Measurements from ENCODE around the gene TBC1D10A. TPM values are rescaled to one million over a fixed set of nuclear protein-coding genes. Genes with fewer than 3 reads are reported as not detected.

Gene TBC1D10A
- total RNA-seq, 1 experiment from 2014 or later = 8.4 TPM

DNA sequence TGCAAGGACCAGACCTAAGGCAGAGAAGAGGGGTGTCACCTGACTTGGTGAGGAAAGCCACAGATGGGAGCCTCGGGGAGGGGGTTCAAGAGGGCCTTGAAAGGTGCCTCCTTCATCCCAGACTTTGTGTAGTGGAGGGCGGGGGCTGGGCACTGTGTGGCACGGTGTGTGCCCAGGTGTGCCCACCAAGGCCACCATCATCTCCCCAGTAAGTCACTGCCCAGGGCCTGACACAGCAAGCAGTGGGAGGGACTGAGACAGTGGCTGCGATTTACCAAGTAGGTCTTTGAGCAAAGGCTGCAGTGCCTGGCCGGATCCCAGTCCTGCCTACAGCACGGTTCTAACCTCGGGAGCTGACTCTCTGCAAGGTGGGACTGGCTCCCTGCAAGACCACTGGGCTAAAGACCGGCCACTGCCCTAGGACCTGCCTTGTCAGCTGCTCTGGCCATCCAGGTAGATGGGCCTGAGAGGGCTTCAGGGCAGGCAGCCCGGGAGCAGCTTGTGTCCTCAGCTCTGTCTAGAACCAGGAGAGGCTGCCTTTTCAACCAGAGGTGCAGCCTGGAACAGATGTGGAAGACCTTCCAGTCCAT, 61.5 kb downstream of the TBC1D10A start:
- Histone ChIP-seq H3K9ac (ENCODE audit: extremely low read depth, insufficient read length, low read length) (no peak overlapping the region), H4K91ac (ENCODE audit: insufficient read length, low read depth, low read length) (no peak overlapping the region), H3K23me2 (ENCODE audit: insufficient read length, low read depth, low read length, poor library complexity, severe bottlenecking) (no peaks in the 10 kb centered on the region), H4K8ac (replicated peaks; ENCODE audit: insufficient read length, low read depth, low read length) (no peak overlapping the region), H3K79me1 (ENCODE audit: insufficient read depth, low read depth, low read length, poor library complexity, severe bottlenecking) (no peaks in the 10 kb centered on the region), H2BK120ac (ENCODE audit: low read depth, low read length, poor library complexity, severe bottlenecking) (no peak overlapping the region), H3K79me2 (ENCODE audit: insufficient read depth, low read length) (no peaks in the 10 kb centered on the region), H3K27ac (ENCODE audit: insufficient read length, low read depth, low read length) (no peak overlapping the region), H3K23ac (ENCODE audit: insufficient read length, low read depth, low read length) (no peak overlapping the region), H3K4me2 (ENCODE audit: insufficient read depth, insufficient read length, low read length) (no peak overlapping the region), H3K18ac (ENCODE audit: insufficient read length, low read depth, low read length) (no peak overlapping the region), H3T11ph (ENCODE audit: low read length) (no peak overlapping the region), H2AK5ac (ENCODE audit: insufficient read length, low read length) (no peak overlapping the region), H3K4me1 (ENCODE audit: insufficient read depth, low read length) (no peaks in the 10 kb centered on the region), H2BK15ac (ENCODE audit: low read depth, low read length) (no peak overlapping the region), H2AFZ (ENCODE audit: low read length) (no peak overlapping the region), H4K5ac (ENCODE audit: insufficient read length, low read depth, low read length) (no peak overlapping the region), H4K20me1 (ENCODE audit: control insufficient read depth, insufficient read depth, insufficient read length) (no peaks in the 10 kb centered on the region), H2BK20ac (ENCODE audit: low read depth, low read length, poor library complexity, severe bottlenecking) (no peak overlapping the region), H3K4ac (ENCODE audit: low read depth, low read length) (no peak overlapping the region), H3K14ac (ENCODE audit: insufficient read depth, low read length) (no peak overlapping the region; the same call in 1 of the 2 replicates), H3K27me3 (ENCODE audit: insufficient read depth, low read length) (no peaks in the 10 kb centered on the region; the same call in 1 of the 2 replicates), H2BK12ac (ENCODE audit: insufficient read length, low read depth, low read length) (no peak overlapping the region), H3K9me3 (ENCODE audit: control insufficient read depth, low read depth, low read length) (no peaks in the 10 kb centered on the region), H3K56ac (ENCODE audit: insufficient read length, low read depth, low read length) (no peak overlapping the region), H2BK5ac (ENCODE audit: insufficient read length, low read length) (no peak overlapping the region)
- Mint-ChIP-seq H3K9me3 (no peaks in the 10 kb centered on the region), H3K4me3 (no peak overlapping the region), H3K36me3 (ENCODE audit: insufficient read depth in 1 of 3, low read depth in 3 of 3) (no peaks in the 10 kb centered on the region), H3K4me1 (peaks cover 4 to 12% of the 10 kb centered on the region in 2 experiments), H3K27me3 (ENCODE audit: low read depth) (peaks cover 11% of the 10 kb centered on the region), H3K27ac (no peak overlapping the region)
- DNase-seq = no peak
- TF ChIP-seq, protein P1, sequence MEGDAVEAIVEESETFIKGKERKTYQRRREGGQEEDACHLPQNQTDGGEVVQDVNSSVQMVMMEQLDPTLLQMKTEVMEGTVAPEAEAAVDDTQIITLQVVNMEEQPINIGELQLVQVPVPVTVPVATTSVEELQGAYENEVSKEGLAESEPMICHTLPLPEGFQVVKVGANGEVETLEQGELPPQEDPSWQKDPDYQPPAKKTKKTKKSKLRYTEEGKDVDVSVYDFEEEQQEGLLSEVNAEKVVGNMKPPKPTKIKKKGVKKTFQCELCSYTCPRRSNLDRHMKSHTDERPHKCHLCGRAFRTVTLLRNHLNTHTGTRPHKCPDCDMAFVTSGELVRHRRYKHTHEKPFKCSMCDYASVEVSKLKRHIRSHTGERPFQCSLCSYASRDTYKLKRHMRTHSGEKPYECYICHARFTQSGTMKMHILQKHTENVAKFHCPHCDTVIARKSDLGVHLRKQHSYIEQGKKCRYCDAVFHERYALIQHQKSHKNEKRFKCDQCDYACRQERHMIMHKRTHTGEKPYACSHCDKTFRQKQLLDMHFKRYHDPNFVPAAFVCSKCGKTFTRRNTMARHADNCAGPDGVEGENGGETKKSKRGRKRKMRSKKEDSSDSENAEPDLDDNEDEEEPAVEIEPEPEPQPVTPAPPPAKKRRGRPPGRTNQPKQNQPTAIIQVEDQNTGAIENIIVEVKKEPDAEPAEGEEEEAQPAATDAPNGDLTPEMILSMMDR (conservative IDR thresholded peaks at IDR 0.05) = no peak
- no CpG with 5 or more reads among the region's 9 CpGs for WGBS (ENCODE audit: extremely low coverage, insufficient read length, low lambda C conversion rate)

Data from H9 (cell line).